AG09309 (cell line): ENCODE results near the gene SLC7A9.

Experiments
- DNase-seq: peaks from one replicate; pipeline ENCODE4 v3.0.0-alpha.2; 2010; ENCODE audit warnings: low read depth
- H3K4me3 ChIP-seq: 2 replicates; pipeline ENCODE4 v1.5.1; 2011; ENCODE audit warnings: mild to moderate bottlenecking, low read depth, low read length, moderate library complexity; ENCODE audit not compliant: control insufficient read depth
- CTCF ChIP-seq: IDR thresholded peaks from 2 replicates; pipeline ENCODE4 v1.5.1; 2011; ENCODE audit warnings: mild to moderate bottlenecking, low read depth, low read length, inconsistent platforms; ENCODE audit not compliant: insufficient read depth, control insufficient read depth; ENCODE audit errors: missing control alignments

SLC7A9 gene

DNA sequence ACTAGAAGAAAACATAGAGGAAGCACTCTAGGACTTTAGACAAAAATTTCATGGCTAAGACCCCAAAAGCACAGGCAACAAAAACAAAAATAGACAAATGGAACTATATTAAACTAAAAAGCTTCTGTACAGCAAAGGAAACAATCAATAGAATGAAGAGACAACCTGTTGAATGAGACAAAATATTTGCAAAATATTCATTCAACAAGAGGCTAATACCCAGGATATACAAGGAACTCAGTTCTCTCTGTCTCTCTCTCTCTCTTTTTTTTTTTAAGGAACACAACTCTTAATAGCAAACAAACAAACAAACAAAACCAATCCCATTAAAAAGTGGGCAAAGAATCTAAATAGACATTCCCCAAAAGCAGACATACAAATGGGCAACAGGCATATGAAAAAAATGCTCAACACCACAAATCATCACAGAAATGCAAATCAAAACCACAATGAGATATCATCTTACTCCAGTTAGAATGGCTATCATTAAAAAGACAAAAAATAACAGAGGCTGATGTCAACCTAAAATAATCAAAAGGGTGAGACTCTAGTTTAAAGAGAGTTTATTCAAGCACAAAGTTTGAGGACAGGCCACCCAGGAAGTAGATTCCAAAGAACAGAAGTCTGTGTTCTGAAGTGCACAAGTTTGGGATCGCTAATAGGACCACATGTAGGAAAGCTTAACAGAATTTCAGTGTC, 27.1 kb upstream of the SLC7A9 start:
- no peak for TF ChIP-seq CTCF
- H3K4me3 ChIP-seq: no peak overlapping the region
- DNase-seq: peak; percentile 3

DNA sequence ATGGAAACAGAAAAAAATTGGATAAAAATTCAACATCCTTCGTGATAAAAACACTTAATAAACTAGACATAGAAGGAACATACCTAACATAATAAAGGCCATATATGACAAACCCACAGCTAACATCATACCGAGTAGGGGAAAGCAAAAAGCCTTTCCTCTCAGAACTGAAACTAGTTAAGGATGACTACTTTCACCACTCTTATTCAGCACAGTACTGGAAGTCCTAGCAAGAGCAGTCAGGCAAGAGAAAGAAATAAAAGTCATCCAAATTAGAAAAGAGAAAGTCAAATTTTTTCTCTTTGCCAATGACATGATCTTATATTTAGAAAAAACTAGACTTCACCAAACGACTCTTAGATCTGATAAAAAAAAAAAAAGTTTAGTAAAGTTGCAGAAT, 25.8 kb upstream of the SLC7A9 start:
- H3K4me3 ChIP-seq: no peak overlapping the region
- TF ChIP-seq CTCF: no peak
- no peak for DNase-seq

DNA sequence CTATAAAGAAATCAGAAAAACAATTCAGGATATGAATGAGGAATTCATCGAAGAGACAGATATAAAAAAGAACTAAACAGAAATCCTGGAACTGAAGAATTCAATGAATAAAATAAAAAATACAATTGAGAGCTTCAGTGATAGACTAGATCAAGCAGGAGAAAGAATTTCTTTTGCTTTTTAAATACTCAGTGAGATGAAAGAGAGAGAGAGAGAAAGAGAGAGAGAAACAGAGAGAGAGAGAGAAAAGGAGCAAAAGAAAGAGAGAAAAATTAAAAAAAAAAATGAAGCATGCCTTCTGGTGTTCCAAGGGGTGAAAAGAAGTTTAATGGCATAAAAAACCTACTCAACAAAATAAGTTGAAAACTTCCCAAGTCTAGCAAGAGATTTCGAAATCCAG, 22.0 kb upstream of the SLC7A9 start:
- TF ChIP-seq CTCF: no peak
- no peak overlapping the region for H3K4me3 ChIP-seq
- no peak for DNase-seq

DNA sequence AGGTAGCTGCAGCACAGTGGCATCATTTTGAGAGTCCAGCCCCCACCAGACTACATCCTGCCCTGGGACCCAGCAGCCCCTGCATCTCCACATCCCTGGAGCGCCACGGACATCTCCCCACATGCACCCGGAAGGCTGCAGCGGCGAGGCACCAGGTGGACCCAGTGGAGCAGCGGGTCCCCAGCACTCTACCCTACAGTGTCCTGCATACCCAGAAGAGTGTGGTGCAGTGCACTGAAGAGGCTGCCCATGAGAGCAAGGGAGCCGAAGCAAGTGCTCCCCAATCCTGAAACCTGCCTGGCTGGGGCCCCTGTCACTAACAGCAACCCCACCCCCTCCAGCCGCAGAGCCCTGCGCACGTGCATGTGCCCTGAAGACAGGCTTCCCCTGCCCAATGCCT, 21.3 kb upstream of the SLC7A9 start:
- DNase-seq: no peak
- no peak overlapping the region for H3K4me3 ChIP-seq
- TF ChIP-seq CTCF: no peak

- no peak overlapping the region for H3K4me3 ChIP-seq
- DNase-seq: no peak
- TF ChIP-seq CTCF: no peak
These were observed 20.8 kb upstream of the SLC7A9 start for GRCh38 chr19:32890326-32890725.

DNA sequence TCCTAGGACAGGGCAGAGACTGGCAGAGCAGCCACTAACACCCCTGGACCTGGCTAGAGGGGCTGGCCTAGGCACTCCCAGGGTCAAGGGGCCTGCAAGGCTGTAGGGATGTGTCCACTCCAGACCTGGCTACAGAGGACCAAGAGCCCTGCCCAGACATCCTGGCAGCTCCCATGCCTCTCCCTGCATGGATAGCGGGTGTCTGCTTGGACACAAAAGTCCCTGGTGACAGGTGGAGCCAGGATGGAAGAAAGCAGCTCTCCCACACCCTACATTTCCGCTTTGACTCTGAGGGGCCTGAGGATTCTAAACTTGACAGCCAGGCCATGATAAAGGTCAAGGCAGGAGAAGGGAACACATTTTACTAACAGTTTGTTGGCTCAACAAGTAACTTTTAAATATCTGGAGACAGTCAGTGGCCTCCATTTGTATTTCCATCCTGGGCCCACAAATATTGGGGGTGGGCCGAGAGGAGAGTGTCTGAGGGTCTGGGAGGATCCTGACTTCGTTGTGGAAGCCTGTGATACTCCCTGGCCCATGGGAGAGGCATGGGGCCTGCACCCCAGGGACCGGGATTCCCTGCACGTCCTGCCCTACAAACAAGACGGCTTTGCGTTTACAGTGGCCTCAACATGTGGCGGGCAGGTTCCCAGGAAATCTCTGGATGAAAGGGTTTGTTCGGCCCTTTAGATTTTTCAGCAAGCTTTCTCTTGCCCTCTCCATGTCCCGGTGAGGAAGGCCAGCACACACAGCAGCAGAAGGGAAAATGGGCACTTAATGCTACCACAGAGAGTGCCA, 19.8 kb upstream of the SLC7A9 start:
- TF ChIP-seq CTCF: no peak
- H3K4me3 ChIP-seq: no peak overlapping the region
- DNase-seq: no peak
